Esophagus squamous epithelium (tissue), 5 donors: ENCODE measurements around the gene KIF1C. TPM values are rescaled to one million over a fixed set of nuclear protein-coding genes. Genes with fewer than 3 reads are reported as not detected.

Source experiments
- DNase-seq: peaks from one replicate; lab custom pipeline; 2025; lab: John Stamatoyannopoulos, UW
- H3K27ac ChIP-seq, 4 donors: fragments of 200-600 bp; sonication (generic); one replicate each; pipeline ENCODE4 v1.5.1; 2016 to 2019; ENCODE audit warnings: mild to moderate bottlenecking in 1 of 4
- H3K27me3 ChIP-seq, 4 donors: fragments of 200-600 bp; sonication (generic); 1 replicate in 3 of 4; 2 replicates in 1 of 4; pipeline versions ENCODE4 v1.5.1 to v1.6.0; 2017 to 2021; ENCODE audit warnings: antibody characterized with exemption in 1 of 4
- H3K36me3 ChIP-seq, 3 donors: fragments of 200-600 bp; sonication (generic); one replicate each; pipeline ENCODE4 v1.5.1; 2016 to 2019
- H3K4me1 ChIP-seq, 3 donors: fragments of 200-600 bp; sonication (generic); one replicate each; pipeline ENCODE4 v1.5.1; 2017 to 2019
- H3K4me3 ChIP-seq, 4 donors: fragments of 200-600 bp; sonication (generic); 1 replicate in 3 of 4; 2 replicates in 1 of 4; pipeline ENCODE4 v1.5.1; 2016 to 2019; ENCODE audit warnings: mild to moderate bottlenecking in 2 of 4, moderate library complexity in 1 of 4
- H3K9me3 ChIP-seq, 3 donors: fragments of 200-600 bp; sonication (generic); one replicate each; pipeline ENCODE4 v1.5.1; 2016 to 2019
- POLR2A ChIP-seq, 4 donors: fragments of 450-650 bp; IDR thresholded peaks; one replicate each; pipeline ENCODE4 v1.6.1; 2017; ENCODE audit warnings: antibody characterized with exemption in 4 of 4, mild to moderate bottlenecking in 4 of 4, moderate library complexity in 3 of 4
- WGBS, 2 donors: methylation state at CpG; one replicate each; pipeline ENCODE4 v1.1.5; 2018; 5-methylcytosine and 5-hydroxymethylcytosine counted together
- intact Hi-C: fragments of 100-400 bp; cut with DNase I; formaldehyde crosslinking; loops from one replicate; pipeline ENCODE4 v1.15.0; 2022
- total RNA-seq, 4 donors: library from RNA; depleted of rRNA; stranded (reverse); fragments of >200 nt; gene quantifications; one replicate each; pipeline ENCODE4 v1.1.0, GENCODE V29; 2016
- TF ChIP-seq, protein P1 (sequence below), 6 experiments: fragments of 450-650 bp in 4 of 6; fragments of 200-600 bp in 2 of 6; sonication (generic) in 2 of 6; IDR thresholded peaks; one replicate each; pipeline ENCODE4 v1.5.1; 2016 to 2019; ENCODE audit warnings: antibody characterized with exemption in 6 of 6, mild to moderate bottlenecking in 4 of 6, moderate library complexity in 4 of 6
- donor health status: DM: yes; HTN: yes; CAD: no.

KIF1C gene
- 10 to 100 TPM; 66.9 to 93.3 (median 81.7) TPM for total RNA-seq

DNA sequence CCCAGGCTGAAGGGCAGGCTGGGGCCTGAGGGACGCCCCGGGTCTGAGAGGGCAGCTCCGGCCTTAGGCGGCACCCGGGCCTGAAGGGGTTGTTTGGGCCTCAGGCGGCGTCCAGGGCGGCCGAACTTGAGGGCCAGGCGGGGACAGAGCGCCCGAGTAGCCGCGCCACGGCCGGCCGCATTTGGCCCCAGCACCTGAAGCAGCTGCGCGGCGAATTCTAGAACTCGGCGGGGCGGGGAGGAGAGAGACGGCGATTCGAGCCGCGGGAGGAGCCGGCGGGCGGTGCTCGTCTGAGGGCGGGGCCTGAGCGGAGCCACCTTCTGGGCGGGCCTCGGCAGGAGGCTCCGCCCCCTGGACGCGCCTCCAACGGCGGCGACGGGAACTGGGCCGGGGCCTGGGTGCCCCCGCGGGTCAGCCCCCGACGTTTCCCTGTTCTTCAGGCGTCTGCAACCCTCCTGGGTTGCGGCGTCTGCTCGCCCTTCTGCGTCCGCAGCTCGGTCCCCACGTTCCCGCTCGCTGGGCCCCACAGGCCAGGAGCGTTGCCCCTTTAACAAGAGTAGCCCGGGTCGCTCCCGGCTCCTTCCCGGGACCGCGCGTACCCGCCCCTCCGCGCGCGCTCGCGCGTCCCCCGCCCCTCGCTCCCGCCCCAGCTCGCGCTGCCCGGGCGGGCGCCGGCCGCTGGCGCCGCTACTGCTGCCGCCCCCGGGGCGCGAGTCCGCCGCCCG lies at the start of gene KIF1C, which contains the start of gene INCA1:
TSS of gene KIF1C (plus strand) at position 649 of the 725 bp plus-strand sequence. CDS start 2,297 bp downstream, outside the sequence.
TSS of gene INCA1 (minus strand) at position 221 of the 725 bp plus-strand sequence. CDS start 3,085 bp downstream, outside the sequence.
- Histone ChIP-seq H3K4me3 (peak within 1 kb of the TSS; percentile 80 to 98 (median 90)), H3K27me3 (no peaks in the 10 kb centered on the region), H3K27ac (peak within 1 kb of the TSS; percentile 91 to 94 (median 93)), H3K4me1 (peaks cover 16 to 40% (median 25%) of the 10 kb centered on the region in 3 donors), H3K9me3 (no peaks in the 10 kb centered on the region), H3K36me3 (peaks cover 7 to 24% (median 14%) of the 10 kb centered on the region in 3 donors)
- TF ChIP-seq, protein P1, sequence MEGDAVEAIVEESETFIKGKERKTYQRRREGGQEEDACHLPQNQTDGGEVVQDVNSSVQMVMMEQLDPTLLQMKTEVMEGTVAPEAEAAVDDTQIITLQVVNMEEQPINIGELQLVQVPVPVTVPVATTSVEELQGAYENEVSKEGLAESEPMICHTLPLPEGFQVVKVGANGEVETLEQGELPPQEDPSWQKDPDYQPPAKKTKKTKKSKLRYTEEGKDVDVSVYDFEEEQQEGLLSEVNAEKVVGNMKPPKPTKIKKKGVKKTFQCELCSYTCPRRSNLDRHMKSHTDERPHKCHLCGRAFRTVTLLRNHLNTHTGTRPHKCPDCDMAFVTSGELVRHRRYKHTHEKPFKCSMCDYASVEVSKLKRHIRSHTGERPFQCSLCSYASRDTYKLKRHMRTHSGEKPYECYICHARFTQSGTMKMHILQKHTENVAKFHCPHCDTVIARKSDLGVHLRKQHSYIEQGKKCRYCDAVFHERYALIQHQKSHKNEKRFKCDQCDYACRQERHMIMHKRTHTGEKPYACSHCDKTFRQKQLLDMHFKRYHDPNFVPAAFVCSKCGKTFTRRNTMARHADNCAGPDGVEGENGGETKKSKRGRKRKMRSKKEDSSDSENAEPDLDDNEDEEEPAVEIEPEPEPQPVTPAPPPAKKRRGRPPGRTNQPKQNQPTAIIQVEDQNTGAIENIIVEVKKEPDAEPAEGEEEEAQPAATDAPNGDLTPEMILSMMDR (IDR thresholded peaks at IDR 0.05) = peak in 5 of 6 experiments; percentile 14 to 48 (median 31)
- peak in 2 of 4 donors; percentile 70 to 74 for TF ChIP-seq POLR2A (IDR thresholded peaks at IDR 0.05)
- DNase-seq = peak; percentile 29
- intact Hi-C loops = no loop called here
- 0% methylated on average over 5 to 18 of the region's 93 CpGs for WGBS, 2 donors

DNA sequence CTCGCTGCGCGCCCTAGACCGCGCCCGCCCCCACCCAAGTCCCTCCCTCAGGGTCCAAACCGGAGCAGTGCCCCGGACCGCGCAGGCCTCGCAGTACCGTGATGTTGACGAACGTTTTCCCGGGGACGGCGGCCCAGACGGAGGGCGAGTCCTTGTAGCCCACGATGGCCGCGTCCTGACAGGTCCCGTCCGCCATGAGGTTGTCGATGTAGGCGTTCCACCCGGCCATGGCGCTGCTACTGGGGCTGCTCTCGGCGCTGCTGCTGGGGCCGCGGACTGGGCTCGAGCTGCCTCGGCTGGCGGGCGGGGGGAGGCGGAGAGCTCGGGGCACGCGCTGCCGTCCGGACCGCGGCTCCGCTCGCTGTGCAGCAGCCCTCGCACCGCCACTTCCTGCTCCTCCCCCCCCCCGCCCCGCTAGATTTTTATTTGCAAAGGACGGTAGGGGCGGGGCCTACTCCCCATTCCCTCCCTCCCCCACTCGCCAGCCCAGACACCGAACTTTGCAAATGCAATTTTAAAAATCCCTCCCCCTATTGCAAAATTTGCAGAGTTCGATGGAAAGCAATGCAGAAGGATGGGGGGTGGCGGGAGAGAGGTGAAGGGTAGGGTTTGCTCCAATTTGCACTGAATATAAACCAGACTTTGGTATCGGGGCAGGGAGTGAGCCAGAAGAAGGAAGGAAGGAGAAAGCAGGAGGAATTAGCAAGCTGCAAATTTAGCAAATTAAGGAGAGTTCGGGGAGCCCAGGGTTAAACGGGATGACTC lies 49.4 kb upstream of the KIF1C start, which contains the start of gene PFN1:
TSS of gene PFN1 (minus strand) at position 365 of the 765 bp plus-strand sequence. CDS start at position 229, 136 bp downstream.
- Histone ChIP-seq H3K9me3 (no peaks in the 10 kb centered on the region), H3K36me3 (peaks cover 0 to 40% (median under 1%) of the 10 kb centered on the region in 3 donors), H3K4me1 (peaks cover 35 to 73% (median 38%) of the 10 kb centered on the region in 3 donors), H3K27me3 (no peaks in the 10 kb centered on the region), H3K27ac (peak within 1 kb of the TSS; percentile 97 to 100 (median 98)), H3K4me3 (peak within 1 kb of the TSS; percentile 91 to 97 (median 94))
- peak; percentile 80 for DNase-seq
- intact Hi-C loops = no loop called here
- WGBS, 2 donors = 0% methylated on average over 6 of the region's 59 CpGs
- peak in 3 of 4 donors; percentile 75 to 96 (median 92) for TF ChIP-seq POLR2A (IDR thresholded peaks at IDR 0.05)
- TF ChIP-seq, protein P1 (IDR thresholded peaks at IDR 0.05) = peak in 1 of 6 experiments; percentile 2

DNA sequence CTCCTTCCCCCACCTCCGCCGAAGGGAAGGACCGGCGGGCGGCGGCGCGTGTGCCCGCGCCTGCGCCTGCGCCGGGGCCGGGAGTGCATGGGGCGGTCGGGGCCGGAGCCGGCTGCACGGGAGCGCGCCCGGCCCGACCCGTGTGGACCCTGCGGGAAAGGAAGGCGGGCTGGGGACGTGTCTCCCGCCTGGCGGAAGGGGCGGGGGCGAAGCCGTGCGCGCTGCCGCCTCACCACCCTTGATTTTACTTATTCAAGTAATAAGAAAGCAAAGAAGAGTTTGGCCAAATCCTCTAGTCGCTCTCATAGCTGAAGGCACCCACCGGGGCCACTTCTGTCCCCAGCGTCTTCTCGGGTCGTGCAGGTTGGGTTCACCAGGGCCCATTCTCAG lies 48.8 kb upstream of the KIF1C start:
- no peaks in the 10 kb centered on the region for H3K27me3 ChIP-seq
- peaks cover 0 to 35% (median 0%) of the 10 kb centered on the region in 3 donors for H3K36me3 ChIP-seq
- WGBS, 2 donors = 0% methylated on average over 12 to 36 of the region's 40 CpGs
- peak overlapping the region; percentile 91 to 97 (median 94) for H3K4me3 ChIP-seq
- peaks cover 34 to 72% (median 35%) of the 10 kb centered on the region in 3 donors for H3K4me1 ChIP-seq
- no peak for DNase-seq
- H3K27ac ChIP-seq = peak overlapping the region; percentile 97 to 100 (median 98)
- TF ChIP-seq, protein P1 (IDR thresholded peaks at IDR 0.05) = peak in 2 of 6 experiments; percentile 3 to 10
- TF ChIP-seq POLR2A (IDR thresholded peaks at IDR 0.05) = peak in 2 of 4 donors; percentile 63 to 65
- intact Hi-C loops = no loop called here
- H3K9me3 ChIP-seq = no peaks in the 10 kb centered on the region

DNA sequence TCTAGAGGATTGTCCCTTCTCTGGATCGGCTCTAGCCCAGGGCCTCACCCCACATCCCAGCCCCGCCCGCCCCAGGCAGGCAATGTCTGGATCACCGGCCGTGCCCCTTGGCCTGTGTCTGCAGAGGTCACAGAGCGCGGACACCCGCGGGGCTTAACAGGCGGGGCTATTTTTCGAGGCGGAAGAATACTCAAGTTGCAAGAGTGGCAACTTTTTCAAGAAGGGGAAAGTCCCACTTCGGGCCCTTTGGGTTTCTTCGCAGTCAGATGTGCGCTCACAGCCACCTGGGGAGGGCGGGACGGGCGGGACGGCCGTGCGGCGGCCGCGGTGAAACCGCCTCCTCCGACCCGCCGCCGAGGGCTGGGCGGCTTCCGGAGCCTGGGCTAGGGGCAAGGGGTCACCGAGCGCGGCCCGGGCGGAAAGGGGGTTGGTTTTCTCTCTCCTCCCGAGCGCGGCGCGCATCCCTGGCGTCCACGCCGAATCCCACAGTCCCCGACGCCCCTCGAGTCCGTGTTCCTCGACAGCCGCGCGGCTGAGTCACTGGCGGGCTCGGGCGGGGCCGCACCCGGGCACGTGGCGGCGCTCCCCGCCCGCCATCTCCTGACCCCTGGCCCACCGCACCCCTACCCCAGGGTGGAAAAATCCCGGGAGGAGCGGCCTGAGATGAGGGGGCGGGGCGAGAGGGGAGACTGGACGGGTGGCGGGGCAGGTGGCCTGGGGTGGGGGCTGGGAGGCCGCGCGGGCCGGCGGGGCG lies 48.3 kb upstream of the KIF1C start:
- H3K4me3 ChIP-seq = peak overlapping the region; percentile 91 to 97 (median 94)
- TF ChIP-seq, protein P1 (IDR thresholded peaks at IDR 0.05) = no peak
- TF ChIP-seq POLR2A (IDR thresholded peaks at IDR 0.05) = peak in 1 of 4 donors; percentile 33
- peak overlapping the region; percentile 97 to 100 (median 98) for H3K27ac ChIP-seq
- H3K9me3 ChIP-seq = no peaks in the 10 kb centered on the region
- H3K27me3 ChIP-seq = no peaks in the 10 kb centered on the region
- H3K4me1 ChIP-seq = peaks cover 30 to 66% (median 31%) of the 10 kb centered on the region in 3 donors
- peak; percentile 46 for DNase-seq
- WGBS, 2 donors = 0% methylated on average over 7 of the region's 75 CpGs; no CpG with 5 or more reads in 1 of the 2 donors
- intact Hi-C loops = no loop called here
- H3K36me3 ChIP-seq = peaks cover 0 to 29% (median 0%) of the 10 kb centered on the region in 3 donors
